UCSD-AML1 (cell line): ENCODE measurements around the gene PRAMEF11.

ENCODE experiments used
- DNase-seq: peaks from one replicate; lab custom pipeline; 2025; ENCODE audit not compliant: unreplicated experiment; lab: John Stamatoyannopoulos, UW

PRAMEF11 gene

GRCh38 chr1:12774801-12775345, 56.3 kb downstream of the PRAMEF11 start:
- DNase-seq, result no peak
